ENCODE measurements around the gene SAMD9L.

The SAMD9L gene

GRCh38 chr7:93165447-93165846 lies 17.3 kb upstream of the SAMD9L start:
- H3K27ac ChIP-seq (ENCODE audit: low read length) = no peak overlapping the region
- no peak overlapping the region for H3K4me3 ChIP-seq (ENCODE audit: low read length)
- H3K36me3 ChIP-seq (ENCODE audit: insufficient read depth, low read depth, low read length) = no peaks in the 10 kb centered on the region
- 0 out of 2 replicates have a peak, but pooled peaks cover 3% of the 10 kb centered on the region for H3K9me3 ChIP-seq (ENCODE audit: insufficient read depth, low read depth, low read length)
- H3K9ac ChIP-seq (ENCODE audit: low read depth, low read length) = no peak overlapping the region
- H3K4me1 ChIP-seq (ENCODE audit: insufficient read depth, low read length) = no peaks in the 10 kb centered on the region
- no peaks in the 10 kb centered on the region for H3K27me3 ChIP-seq (ENCODE audit: insufficient read depth, low read length)

GRCh38 chr7:93164766-93165165 lies 16.6 kb upstream of the SAMD9L start:
- H3K9ac ChIP-seq (ENCODE audit: low read depth, low read length) = no peak overlapping the region
- no peaks in the 10 kb centered on the region for H3K4me1 ChIP-seq (ENCODE audit: insufficient read depth, low read length)
- H3K27me3 ChIP-seq (ENCODE audit: insufficient read depth, low read length) = no peaks in the 10 kb centered on the region
- 0 out of 2 replicates have a peak, but pooled peaks cover 3% of the 10 kb centered on the region for H3K9me3 ChIP-seq (ENCODE audit: insufficient read depth, low read depth, low read length)
- H3K27ac ChIP-seq (ENCODE audit: low read length) = no peak overlapping the region
- no peaks in the 10 kb centered on the region for H3K36me3 ChIP-seq (ENCODE audit: insufficient read depth, low read depth, low read length)
- no peak overlapping the region for H3K4me3 ChIP-seq (ENCODE audit: low read length)

GRCh38 chr7:93161181-93161762 lies 13.1 kb upstream of the SAMD9L start:
- H3K9me3 ChIP-seq (ENCODE audit: insufficient read depth, low read depth, low read length) = no peaks in the 10 kb centered on the region
- H3K27ac ChIP-seq (ENCODE audit: low read length) = no peak overlapping the region
- no peaks in the 10 kb centered on the region for H3K36me3 ChIP-seq (ENCODE audit: insufficient read depth, low read depth, low read length)
- H3K9ac ChIP-seq (ENCODE audit: low read depth, low read length) = no peak overlapping the region
- no peak overlapping the region for H3K4me3 ChIP-seq (ENCODE audit: low read length)
- H3K4me1 ChIP-seq (ENCODE audit: insufficient read depth, low read length) = no peaks in the 10 kb centered on the region
- H3K27me3 ChIP-seq (ENCODE audit: insufficient read depth, low read length) = no peaks in the 10 kb centered on the region

- Histone ChIP-seq H3K9ac (ENCODE audit: low read depth, low read length) (no peak overlapping the region), H3K9me3 (ENCODE audit: insufficient read depth, low read depth, low read length) (no peaks in the 10 kb centered on the region), H3K27me3 (ENCODE audit: insufficient read depth, low read length) (no peaks in the 10 kb centered on the region), H3K27ac (ENCODE audit: low read length) (no peak overlapping the region), H3K4me3 (ENCODE audit: low read length) (no peak overlapping the region), H3K4me1 (ENCODE audit: insufficient read depth, low read length) (no peaks in the 10 kb centered on the region), H3K36me3 (ENCODE audit: insufficient read depth, low read depth, low read length) (no peaks in the 10 kb centered on the region)
Observed at GRCh38 chr7:93160410-93160809, 12.2 kb upstream of the SAMD9L start.

- Histone ChIP-seq H3K36me3 (ENCODE audit: insufficient read depth, low read depth, low read length) (no peaks in the 10 kb centered on the region), H3K9ac (ENCODE audit: low read depth, low read length) (no peak overlapping the region), H3K27ac (ENCODE audit: low read length) (no peak overlapping the region), H3K9me3 (ENCODE audit: insufficient read depth, low read depth, low read length) (no peaks in the 10 kb centered on the region), H3K27me3 (ENCODE audit: insufficient read depth, low read length) (no peaks in the 10 kb centered on the region), H3K4me1 (ENCODE audit: insufficient read depth, low read length) (no peaks in the 10 kb centered on the region), H3K4me3 (ENCODE audit: low read length) (no peak overlapping the region)
Observed at GRCh38 chr7:93159490-93159889, 11.3 kb upstream of the SAMD9L start.

- Histone ChIP-seq H3K4me1 (ENCODE audit: insufficient read depth, low read length) (no peaks in the 10 kb centered on the region), H3K27ac (ENCODE audit: low read length) (no peak overlapping the region), H3K4me3 (ENCODE audit: low read length) (no peak overlapping the region), H3K9ac (ENCODE audit: low read depth, low read length) (no peak overlapping the region), H3K9me3 (ENCODE audit: insufficient read depth, low read depth, low read length) (no peaks in the 10 kb centered on the region), H3K36me3 (ENCODE audit: insufficient read depth, low read depth, low read length) (no peaks in the 10 kb centered on the region), H3K27me3 (ENCODE audit: insufficient read depth, low read length) (no peaks in the 10 kb centered on the region)
Observed at GRCh38 chr7:93156884-93157283, 8.7 kb upstream of the SAMD9L start.

GRCh38 chr7:93150200-93150835 lies 2.1 kb upstream of the SAMD9L start:
- no peaks in the 10 kb centered on the region; the same call in 1 of the 2 replicates for H3K4me1 ChIP-seq (ENCODE audit: insufficient read depth, low read length)
- H3K27me3 ChIP-seq (ENCODE audit: insufficient read depth, low read length) = no peaks in the 10 kb centered on the region
- no peaks in the 10 kb centered on the region for H3K36me3 ChIP-seq (ENCODE audit: insufficient read depth, low read depth, low read length)
- H3K9me3 ChIP-seq (ENCODE audit: insufficient read depth, low read depth, low read length) = no peaks in the 10 kb centered on the region
- H3K4me3 ChIP-seq (ENCODE audit: low read length) = no peak overlapping the region
- no peak overlapping the region for H3K9ac ChIP-seq (ENCODE audit: low read depth, low read length)
- H3K27ac ChIP-seq (ENCODE audit: low read length) = no peak overlapping the region

GRCh38 chr7:93148727-93149126 lies 542 bp upstream of the SAMD9L start:
- no peaks in the 10 kb centered on the region for H3K9me3 ChIP-seq (ENCODE audit: insufficient read depth, low read depth, low read length)
- H3K4me1 ChIP-seq (ENCODE audit: insufficient read depth, low read length) = no peaks in the 10 kb centered on the region; the same call in 1 of the 2 replicates
- H3K27me3 ChIP-seq (ENCODE audit: insufficient read depth, low read length) = no peaks in the 10 kb centered on the region
- H3K36me3 ChIP-seq (ENCODE audit: insufficient read depth, low read depth, low read length) = no peaks in the 10 kb centered on the region
- H3K9ac ChIP-seq (ENCODE audit: low read depth, low read length) = no peak overlapping the region
- H3K27ac ChIP-seq (ENCODE audit: low read length) = no peak overlapping the region
- no peak overlapping the region for H3K4me3 ChIP-seq (ENCODE audit: low read length)

GRCh38 chr7:93147363-93147762 lies 822 bp downstream of the SAMD9L start:
- Histone ChIP-seq H3K4me1 (ENCODE audit: insufficient read depth, low read length) (no peaks in the 10 kb centered on the region; the same call in 1 of the 2 replicates), H3K9ac (ENCODE audit: low read depth, low read length) (no peak overlapping the region), H3K9me3 (ENCODE audit: insufficient read depth, low read depth, low read length) (no peaks in the 10 kb centered on the region), H3K4me3 (ENCODE audit: low read length) (no peak overlapping the region), H3K36me3 (ENCODE audit: insufficient read depth, low read depth, low read length) (no peaks in the 10 kb centered on the region), H3K27ac (ENCODE audit: low read length) (no peak overlapping the region), H3K27me3 (ENCODE audit: insufficient read depth, low read length) (no peaks in the 10 kb centered on the region)

- Histone ChIP-seq H3K36me3 (ENCODE audit: insufficient read depth, low read depth, low read length) (no peaks in the 10 kb centered on the region), H3K9me3 (ENCODE audit: insufficient read depth, low read depth, low read length) (no peaks in the 10 kb centered on the region), H3K27ac (ENCODE audit: low read length) (no peak overlapping the region), H3K9ac (ENCODE audit: low read depth, low read length) (no peak overlapping the region), H3K4me3 (ENCODE audit: low read length) (no peak overlapping the region), H3K27me3 (ENCODE audit: insufficient read depth, low read length) (no peaks in the 10 kb centered on the region), H3K4me1 (ENCODE audit: insufficient read depth, low read length) (no peaks in the 10 kb centered on the region; the same call in 1 of the 2 replicates)
Observed at GRCh38 chr7:93146472-93147141, 1.6 kb downstream of the SAMD9L start.

- H3K9me3 ChIP-seq (ENCODE audit: insufficient read depth, low read depth, low read length) = no peaks in the 10 kb centered on the region
- no peaks in the 10 kb centered on the region; the same call in 1 of the 2 replicates for H3K4me1 ChIP-seq (ENCODE audit: insufficient read depth, low read length)
- no peaks in the 10 kb centered on the region for H3K27me3 ChIP-seq (ENCODE audit: insufficient read depth, low read length)
- no peak overlapping the region for H3K27ac ChIP-seq (ENCODE audit: low read length)
- no peak overlapping the region for H3K4me3 ChIP-seq (ENCODE audit: low read length)
- no peak overlapping the region for H3K9ac ChIP-seq (ENCODE audit: low read depth, low read length)
- no peaks in the 10 kb centered on the region for H3K36me3 ChIP-seq (ENCODE audit: insufficient read depth, low read depth, low read length)
Observed at GRCh38 chr7:93146036-93146435, 2.1 kb downstream of the SAMD9L start.

- no peaks in the 10 kb centered on the region for H3K36me3 ChIP-seq (ENCODE audit: insufficient read depth, low read depth, low read length)
- no peaks in the 10 kb centered on the region; the same call in 1 of the 2 replicates for H3K4me1 ChIP-seq (ENCODE audit: insufficient read depth, low read length)
- H3K4me3 ChIP-seq (ENCODE audit: low read length) = no peak overlapping the region
- no peak overlapping the region for H3K9ac ChIP-seq (ENCODE audit: low read depth, low read length)
- no peaks in the 10 kb centered on the region for H3K27me3 ChIP-seq (ENCODE audit: insufficient read depth, low read length)
- no peak overlapping the region for H3K27ac ChIP-seq (ENCODE audit: low read length)
- H3K9me3 ChIP-seq (ENCODE audit: insufficient read depth, low read depth, low read length) = no peaks in the 10 kb centered on the region
Observed at GRCh38 chr7:93145354-93145753, 2.8 kb downstream of the SAMD9L start.

Data from iPS-20b (cell line).